ENCODE data around the gene TACC2. TPM values are rescaled to one million over a fixed set of nuclear protein-coding genes. Genes with fewer than 3 reads are reported as not detected.
"Not testable (repeated sequence)": the region's sequence is repeated elsewhere in the genome, so short reads cannot be mapped to it uniquely, and the experiment has no call there.

TACC2 gene
- total RNA-seq, 2 experiments from 2014 or later: not detected

DNA sequence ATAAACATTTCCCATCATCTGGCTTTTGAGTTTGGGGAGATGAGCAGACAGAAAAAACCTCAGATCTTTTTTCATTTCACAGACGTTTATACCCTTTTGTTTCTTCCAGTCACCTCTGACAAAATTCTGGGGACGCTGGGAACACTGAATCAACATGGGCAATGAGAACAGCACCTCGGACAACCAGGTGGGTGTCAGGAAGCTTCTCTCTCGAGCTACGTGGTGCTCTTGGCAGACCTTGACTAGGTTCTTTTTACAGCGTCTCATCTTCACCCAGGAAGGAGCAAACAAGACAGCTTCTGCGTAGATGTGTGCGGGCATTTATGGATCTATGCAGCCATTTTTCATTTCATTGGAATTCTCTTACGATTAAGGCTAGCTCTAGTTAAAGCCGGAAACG, 32.9 kb downstream of the TACC2 start:
- H3K27ac Mint-ChIP-seq: no peak overlapping the region
- no peaks in the 10 kb centered on the region for H3K9me3 ChIP-seq (ENCODE audit: control insufficient read depth in 1 of 2, insufficient read depth in 1 of 2, low read length in 2 of 2)

GRCh38 chr10:122022276-122022675, 33.3 kb downstream of the TACC2 start:
- CTCF ChIA-PET: no interaction called here
- TF ChIP-seq CTCF (IDR thresholded peaks at IDR 0.05): no peak

More for the DNA sequence above, 32.9 kb downstream of the TACC2 start:
- no peak overlapping the region for H3K4me3 ChIP-seq (ENCODE audit: low read length)
- peaks cover 0 to 3% of the 10 kb centered on the region in 2 experiments for H3K27me3 ChIP-seq (ENCODE audit: control insufficient read depth in 1 of 2, insufficient read depth in 2 of 2, low read length in 2 of 2)
- DNase-seq: no peak
- no peaks in the 10 kb centered on the region for H3K4me1 Mint-ChIP-seq (ENCODE audit: low read depth)
- intact Hi-C loops (cut with DNase I, micrococcal nuclease): no loop called here
- no peaks in the 10 kb centered on the region for H3K36me3 ChIP-seq (ENCODE audit: insufficient read depth, low read length)
- POLR2A ChIA-PET: no interaction called here
- H3K9me3 Mint-ChIP-seq: no peaks in the 10 kb centered on the region
- H3K27me3 Mint-ChIP-seq: peaks cover 2% of the 10 kb centered on the region
- no peak overlapping the region for H3K27ac ChIP-seq (ENCODE audit: low read depth in 1 of 2, low read length in 2 of 2)
- H3K4me3 Mint-ChIP-seq: no peak overlapping the region
- H3K4me1 ChIP-seq (ENCODE audit: insufficient read depth, low read length): no peaks in the 10 kb centered on the region
- no peak for TF ChIP-seq CTCF (IDR thresholded peaks at IDR 0.05)
- CTCF ChIA-PET: no interaction called here
- no peaks in the 10 kb centered on the region for H3K36me3 Mint-ChIP-seq (ENCODE audit: low read depth)
- ATAC-seq (ENCODE audit: poor library complexity): no peak

DNA sequence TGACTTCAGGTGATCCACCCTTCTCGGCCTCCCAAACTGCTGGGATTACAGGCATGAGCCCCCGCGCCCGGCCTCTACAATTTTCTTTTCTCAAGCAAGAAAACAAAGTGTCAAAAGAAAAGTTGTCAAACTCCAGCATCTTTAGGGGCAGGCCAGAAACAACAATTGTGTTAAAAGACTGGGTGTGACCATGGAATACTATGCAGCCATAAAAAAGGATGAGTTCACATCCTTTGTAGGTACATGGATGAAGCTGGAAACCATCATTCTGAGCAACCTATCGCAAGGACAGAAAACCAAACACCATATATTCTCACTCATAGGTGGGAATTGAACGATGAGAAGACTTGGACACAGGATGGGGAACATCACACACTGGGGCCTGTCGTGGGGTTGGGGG, 34.3 kb downstream of the TACC2 start:
- H3K4me3 ChIP-seq (ENCODE audit: low read length); H3K27ac ChIP-seq (ENCODE audit: low read depth in 1 of 2, low read length in 2 of 2); H3K4me3 Mint-ChIP-seq; H3K4me1 ChIP-seq (ENCODE audit: insufficient read depth, low read length); H3K36me3 ChIP-seq (ENCODE audit: insufficient read depth, low read length); intact Hi-C loops (cut with DNase I, micrococcal nuclease); DNase-seq; CTCF ChIA-PET; H3K9me3 ChIP-seq (ENCODE audit: control insufficient read depth in 1 of 2, insufficient read depth in 1 of 2, low read length in 2 of 2); H3K27ac Mint-ChIP-seq; ATAC-seq (ENCODE audit: poor library complexity); H3K27me3 ChIP-seq (ENCODE audit: control insufficient read depth in 1 of 2, insufficient read depth in 2 of 2, low read length in 2 of 2); H3K9me3 Mint-ChIP-seq; H3K4me1 Mint-ChIP-seq (ENCODE audit: low read depth); POLR2A ChIA-PET; H3K27me3 Mint-ChIP-seq; H3K36me3 Mint-ChIP-seq (ENCODE audit: low read depth): not testable (repeated sequence)

More at GRCh38 chr10:122022276-122022675, 33.3 kb downstream of the TACC2 start:
- no peak overlapping the region for H3K27ac Mint-ChIP-seq
- H3K36me3 Mint-ChIP-seq (ENCODE audit: low read depth): no peaks in the 10 kb centered on the region
- POLR2A ChIA-PET: no interaction called here
- intact Hi-C loops (cut with DNase I, micrococcal nuclease): no loop called here
- ATAC-seq (ENCODE audit: poor library complexity) (no peak), DNase-seq (no peak)
- no peaks in the 10 kb centered on the region for H3K9me3 Mint-ChIP-seq
- no peak overlapping the region for H3K4me3 ChIP-seq (ENCODE audit: low read length)
- no peak overlapping the region for H3K4me3 Mint-ChIP-seq
- no peaks in the 10 kb centered on the region for H3K27me3 Mint-ChIP-seq
- no peaks in the 10 kb centered on the region for H3K4me1 Mint-ChIP-seq (ENCODE audit: low read depth)
- H3K9me3 ChIP-seq (ENCODE audit: control insufficient read depth in 1 of 2, insufficient read depth in 1 of 2, low read length in 2 of 2): no peaks in the 10 kb centered on the region
- no peaks in the 10 kb centered on the region for H3K36me3 ChIP-seq (ENCODE audit: insufficient read depth, low read length)
- no peak overlapping the region for H3K27ac ChIP-seq (ENCODE audit: low read depth in 1 of 2, low read length in 2 of 2)
- H3K4me1 ChIP-seq (ENCODE audit: insufficient read depth, low read length): no peaks in the 10 kb centered on the region
- H3K27me3 ChIP-seq (ENCODE audit: control insufficient read depth in 1 of 2, insufficient read depth in 2 of 2, low read length in 2 of 2): peaks cover 0 to 3% of the 10 kb centered on the region in 2 experiments

DNA sequence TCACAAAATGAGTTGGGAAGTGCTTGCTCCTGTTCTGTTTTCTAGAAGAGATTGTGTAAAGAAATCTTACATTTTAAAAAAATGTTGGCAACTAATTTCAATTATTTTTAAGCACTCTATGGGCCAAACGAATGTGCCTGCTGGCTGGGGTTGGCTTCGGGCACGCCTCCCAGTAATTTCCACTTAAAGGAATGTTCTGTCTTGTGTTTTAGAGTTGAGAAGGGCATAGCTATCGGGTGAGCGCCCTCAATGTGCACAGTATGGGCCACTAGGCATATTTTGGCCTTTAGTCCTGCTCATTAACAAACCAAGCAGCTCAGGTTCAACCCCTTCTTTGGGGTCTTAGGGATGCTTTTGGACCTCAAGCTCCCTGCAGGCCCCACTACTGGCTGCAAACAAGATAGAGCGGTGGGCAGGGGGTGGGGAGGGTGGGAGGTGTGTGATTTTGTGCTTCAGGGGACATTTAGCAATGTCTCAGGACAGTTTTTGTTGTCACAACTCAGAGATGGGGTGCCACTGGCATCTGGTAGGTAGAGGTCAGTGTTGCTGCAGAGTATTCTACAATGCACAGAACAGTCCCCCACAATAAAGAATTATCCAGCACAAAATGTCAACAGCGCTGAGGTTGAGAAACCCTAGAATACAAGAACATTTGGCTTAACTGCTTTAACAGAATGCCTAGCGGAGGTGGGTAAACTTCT, 40.7 kb downstream of the TACC2 start:
- no peaks in the 10 kb centered on the region for H3K4me1 Mint-ChIP-seq (ENCODE audit: low read depth)
- intact Hi-C loops (cut with DNase I, micrococcal nuclease): no loop called here
- DNase-seq (no peak), ATAC-seq (ENCODE audit: poor library complexity) (no peak)
- H3K9me3 Mint-ChIP-seq: no peaks in the 10 kb centered on the region
- no peak overlapping the region for H3K27ac Mint-ChIP-seq
- peaks cover 0 to 5% of the 10 kb centered on the region in 2 experiments for H3K27me3 ChIP-seq (ENCODE audit: control insufficient read depth in 1 of 2, insufficient read depth in 2 of 2, low read length in 2 of 2)
- peaks cover 29% of the 10 kb centered on the region for H3K27me3 Mint-ChIP-seq
- H3K4me3 ChIP-seq (ENCODE audit: low read length): no peak overlapping the region
- ChIA-PET CTCF (no interaction called here), POLR2A (no interaction called here)
- H3K27ac ChIP-seq (ENCODE audit: low read depth in 1 of 2, low read length in 2 of 2): no peak overlapping the region
- no peaks in the 10 kb centered on the region for H3K36me3 ChIP-seq (ENCODE audit: insufficient read depth, low read length)
- H3K9me3 ChIP-seq (ENCODE audit: control insufficient read depth in 1 of 2, insufficient read depth in 1 of 2, low read length in 2 of 2): no peaks in the 10 kb centered on the region
- H3K4me1 ChIP-seq (ENCODE audit: insufficient read depth, low read length): no peaks in the 10 kb centered on the region
- no peak overlapping the region for H3K4me3 Mint-ChIP-seq
- H3K36me3 Mint-ChIP-seq (ENCODE audit: low read depth): no peaks in the 10 kb centered on the region
- no peak for TF ChIP-seq CTCF (IDR thresholded peaks at IDR 0.05)
